ENCODE results near the gene PEF1.

The PEF1 gene

GRCh38 chr1:31615414-31615813, 29.3 kb downstream of the PEF1 start:
- in situ Hi-C loops (cut with MboI; ENCODE audit: low pct_unique_long_range_greater_than_20kb, low sequenced_read_pairs, unreplicated experiment): loop anchor here (10.0 kb wide), 1 partner anchor 51 kb away; no protein-coding TSS in a partner anchor
- no peak for TF ChIP-seq CTCF (IDR thresholded peaks at IDR 0.05; ENCODE audit: extremely low read depth, insufficient read depth, missing control alignments)
- no peak for DNase-seq (ENCODE audit: low spot score)

- in situ Hi-C loops (cut with MboI; ENCODE audit: low pct_unique_long_range_greater_than_20kb, low sequenced_read_pairs, unreplicated experiment): loop anchor here (10.0 kb wide), 1 partner anchor 50 kb away; no protein-coding TSS in a partner anchor
- TF ChIP-seq CTCF (IDR thresholded peaks at IDR 0.05; ENCODE audit: extremely low read depth, insufficient read depth, missing control alignments): no peak
- no peak for DNase-seq (ENCODE audit: low spot score)
Measured at GRCh38 chr1:31614414-31615005, 30.2 kb downstream of the PEF1 start.

- in situ Hi-C loops (cut with MboI; ENCODE audit: low pct_unique_long_range_greater_than_20kb, low sequenced_read_pairs, unreplicated experiment): loop anchor here (10.0 kb wide), 1 partner anchor 45 kb away; no protein-coding TSS in a partner anchor
- no peak for TF ChIP-seq CTCF (IDR thresholded peaks at IDR 0.05; ENCODE audit: extremely low read depth, insufficient read depth, missing control alignments)
- DNase-seq (ENCODE audit: low spot score): no peak
Measured at GRCh38 chr1:31609514-31610118, 35.1 kb downstream of the PEF1 start.

- in situ Hi-C loops (cut with MboI; ENCODE audit: low pct_unique_long_range_greater_than_20kb, low sequenced_read_pairs, unreplicated experiment): no loop called here
- no peak for TF ChIP-seq CTCF (IDR thresholded peaks at IDR 0.05; ENCODE audit: extremely low read depth, insufficient read depth, missing control alignments)
- no peak for DNase-seq (ENCODE audit: low spot score)
Measured at GRCh38 chr1:31607360-31607759, 37.3 kb downstream of the PEF1 start.

- in situ Hi-C loops (cut with MboI; ENCODE audit: low pct_unique_long_range_greater_than_20kb, low sequenced_read_pairs, unreplicated experiment): no loop called here
- peak; percentile 88 for DNase-seq (ENCODE audit: low spot score)
- no peak for TF ChIP-seq CTCF (IDR thresholded peaks at IDR 0.05; ENCODE audit: extremely low read depth, insufficient read depth, missing control alignments)
Measured at GRCh38 chr1:31605908-31606427, 38.7 kb downstream of the PEF1 start.

- DNase-seq (ENCODE audit: low spot score): no peak
- in situ Hi-C loops (cut with MboI; ENCODE audit: low pct_unique_long_range_greater_than_20kb, low sequenced_read_pairs, unreplicated experiment): no loop called here
- no peak for TF ChIP-seq CTCF (IDR thresholded peaks at IDR 0.05; ENCODE audit: extremely low read depth, insufficient read depth, missing control alignments)
Measured at GRCh38 chr1:31602081-31602480, 42.6 kb downstream of the PEF1 start.
